HL-60 (cell line): ENCODE measurements around the gene CASP6.

Source experiments
- DNase-seq, 2 experiments: peaks; one replicate each; pipeline ENCODE4 v3.0.0-alpha.2; 2010 to 2020; ENCODE audit warnings: low read depth in 1 of 2, low spot score in 1 of 2
- H3K27ac ChIP-seq: fragments of 250-450 bp; sonication (Bioruptor Pico); replicated peaks from 2 replicates; pipeline ENCODE4 v1.5.1; 2020; ENCODE audit warnings: mild to moderate bottlenecking, moderate library complexity
- H3K27me3 ChIP-seq: fragments of 250-450 bp; sonication (Bioruptor Pico); 2 replicates; pipeline ENCODE4 v1.5.1; 2021; ENCODE audit warnings: mild to moderate bottlenecking, moderate library complexity; ENCODE audit not compliant: insufficient read depth, poor library complexity, severe bottlenecking
- H3K4me3 ChIP-seq: replicated peaks from 2 replicates; pipeline ENCODE4 v1.5.1; 2011; ENCODE audit warnings: mild to moderate bottlenecking, control low read depth, low read length; ENCODE audit not compliant: insufficient read depth
- GABPA ChIP-seq: IDR thresholded peaks from 2 replicates; pipeline ENCODE4 v1.6.1; 2012; ENCODE audit warnings: low read depth
- POLR2AphosphoS5 ChIP-seq: IDR thresholded peaks from 2 replicates; pipeline ENCODE4 v1.6.1; 2012; ENCODE audit warnings: low read depth
- REST ChIP-seq: IDR thresholded peaks from 2 replicates; pipeline ENCODE4 v1.6.1; 2012; ENCODE audit warnings: low read depth; ENCODE audit not compliant: insufficient replicate concordance
- SPI1 ChIP-seq: IDR thresholded peaks from 2 replicates; pipeline ENCODE4 v1.6.1; 2012; ENCODE audit warnings: low read depth, mild to moderate bottlenecking, borderline replicate concordance
- TF ChIP-seq, protein P1 (sequence below): IDR thresholded peaks from one replicate; pipeline ENCODE4 v1.5.1; 2011; ENCODE audit warnings: low read length, control low read depth, inconsistent platforms; ENCODE audit not compliant: insufficient read depth

The CASP6 gene

DNA sequence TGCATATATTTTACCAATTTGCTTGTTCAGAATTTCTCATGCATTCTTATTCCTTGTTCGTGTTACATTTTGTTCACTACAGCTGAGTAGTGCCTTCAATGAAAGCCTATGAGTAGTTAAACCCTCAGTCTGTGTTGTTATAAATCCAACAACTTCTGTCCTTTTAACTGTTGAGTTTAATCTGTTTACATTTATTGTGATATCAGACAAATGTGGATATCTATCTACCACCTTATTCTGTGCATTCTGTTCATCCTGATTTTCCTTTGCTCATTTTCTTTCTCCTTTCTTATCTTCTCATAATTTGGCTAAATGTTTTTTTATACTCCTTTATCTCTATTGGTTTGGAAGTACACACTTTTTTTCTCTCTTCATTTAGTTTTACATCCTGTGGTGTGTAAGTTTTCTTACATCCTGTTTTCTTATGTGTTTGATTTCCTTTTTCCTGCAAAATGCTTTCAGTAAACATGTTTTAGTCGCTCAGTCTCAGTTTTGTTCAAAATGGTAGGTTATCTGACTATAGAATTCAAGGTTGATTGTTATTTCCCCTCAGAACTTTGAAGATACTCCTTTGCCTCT is 54.2 kb downstream of the CASP6 start:
- H3K4me3 ChIP-seq: no peak overlapping the region
- H3K27me3 ChIP-seq: peaks cover 2% of the 10 kb centered on the region
- TF ChIP-seq REST: no peak
- no peak for TF ChIP-seq POLR2AphosphoS5
- no peak for TF ChIP-seq GABPA
- DNase-seq: no peak
- H3K27ac ChIP-seq: no peak overlapping the region

DNA sequence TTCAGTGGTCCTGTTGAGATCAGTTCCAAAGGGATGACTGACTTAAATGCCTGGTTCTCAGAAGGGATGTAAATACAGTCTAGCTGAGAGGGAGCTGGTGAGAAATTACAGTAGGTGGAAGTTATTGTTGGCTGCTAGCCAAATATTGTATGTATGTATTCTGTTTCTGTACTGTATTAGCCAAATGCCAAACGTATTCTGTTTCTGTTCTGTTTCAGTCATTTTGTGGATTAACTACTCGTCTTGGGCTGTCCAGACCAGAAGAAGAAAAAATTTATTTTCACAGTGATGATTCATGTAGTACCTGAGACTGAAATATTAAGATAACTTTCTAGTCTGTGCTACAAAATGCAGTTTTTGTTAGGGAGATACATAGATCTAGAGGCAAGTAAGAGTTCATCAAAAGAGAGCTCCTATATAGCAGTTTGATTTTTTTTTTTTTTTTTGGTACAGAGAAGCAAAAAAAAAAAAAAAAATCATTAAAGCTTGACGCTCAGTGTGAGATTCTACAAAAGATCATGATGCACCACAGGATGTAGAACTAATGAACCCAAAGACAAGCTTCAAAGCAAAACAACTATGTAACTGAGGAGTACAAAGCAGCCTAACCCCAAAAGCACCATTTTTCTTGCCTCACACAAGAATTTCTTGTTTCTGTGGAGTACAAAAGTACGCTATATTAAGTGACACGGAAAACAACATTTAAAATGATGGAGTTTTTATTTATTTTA is 54.8 kb downstream of the CASP6 start:
- Histone ChIP-seq H3K27ac (no peak overlapping the region), H3K4me3 (no peak overlapping the region), H3K27me3 (peaks cover 2% of the 10 kb centered on the region)
- DNase-seq: no peak
- TF ChIP-seq SPI1: no peak
- no peak for TF ChIP-seq POLR2AphosphoS5
- no peak for TF ChIP-seq GABPA
- no peak for TF ChIP-seq REST
- TF ChIP-seq, protein P1, sequence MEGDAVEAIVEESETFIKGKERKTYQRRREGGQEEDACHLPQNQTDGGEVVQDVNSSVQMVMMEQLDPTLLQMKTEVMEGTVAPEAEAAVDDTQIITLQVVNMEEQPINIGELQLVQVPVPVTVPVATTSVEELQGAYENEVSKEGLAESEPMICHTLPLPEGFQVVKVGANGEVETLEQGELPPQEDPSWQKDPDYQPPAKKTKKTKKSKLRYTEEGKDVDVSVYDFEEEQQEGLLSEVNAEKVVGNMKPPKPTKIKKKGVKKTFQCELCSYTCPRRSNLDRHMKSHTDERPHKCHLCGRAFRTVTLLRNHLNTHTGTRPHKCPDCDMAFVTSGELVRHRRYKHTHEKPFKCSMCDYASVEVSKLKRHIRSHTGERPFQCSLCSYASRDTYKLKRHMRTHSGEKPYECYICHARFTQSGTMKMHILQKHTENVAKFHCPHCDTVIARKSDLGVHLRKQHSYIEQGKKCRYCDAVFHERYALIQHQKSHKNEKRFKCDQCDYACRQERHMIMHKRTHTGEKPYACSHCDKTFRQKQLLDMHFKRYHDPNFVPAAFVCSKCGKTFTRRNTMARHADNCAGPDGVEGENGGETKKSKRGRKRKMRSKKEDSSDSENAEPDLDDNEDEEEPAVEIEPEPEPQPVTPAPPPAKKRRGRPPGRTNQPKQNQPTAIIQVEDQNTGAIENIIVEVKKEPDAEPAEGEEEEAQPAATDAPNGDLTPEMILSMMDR: no peak

GRCh38 chr4:109645874-109646710 is 57.2 kb downstream of the CASP6 start:
- Histone ChIP-seq H3K4me3 (no peak overlapping the region), H3K27me3 (peaks cover 2% of the 10 kb centered on the region), H3K27ac (no peak overlapping the region)
- TF ChIP-seq GABPA: no peak
- no peak for TF ChIP-seq POLR2AphosphoS5
- no peak for TF ChIP-seq REST
- no peak for TF ChIP-seq SPI1
- TF ChIP-seq, protein P1: no peak
- no peak for DNase-seq
